ENCODE results near the gene ZEB2.

GRCh38 chr2:144469798-144470197, 50.1 kb downstream of the ZEB2 start:
- no peak for TF ChIP-seq EZH2 (IDR thresholded peaks at IDR 0.05; ENCODE audit: borderline replicate concordance, low read length)
- TF ChIP-seq, protein P1, sequence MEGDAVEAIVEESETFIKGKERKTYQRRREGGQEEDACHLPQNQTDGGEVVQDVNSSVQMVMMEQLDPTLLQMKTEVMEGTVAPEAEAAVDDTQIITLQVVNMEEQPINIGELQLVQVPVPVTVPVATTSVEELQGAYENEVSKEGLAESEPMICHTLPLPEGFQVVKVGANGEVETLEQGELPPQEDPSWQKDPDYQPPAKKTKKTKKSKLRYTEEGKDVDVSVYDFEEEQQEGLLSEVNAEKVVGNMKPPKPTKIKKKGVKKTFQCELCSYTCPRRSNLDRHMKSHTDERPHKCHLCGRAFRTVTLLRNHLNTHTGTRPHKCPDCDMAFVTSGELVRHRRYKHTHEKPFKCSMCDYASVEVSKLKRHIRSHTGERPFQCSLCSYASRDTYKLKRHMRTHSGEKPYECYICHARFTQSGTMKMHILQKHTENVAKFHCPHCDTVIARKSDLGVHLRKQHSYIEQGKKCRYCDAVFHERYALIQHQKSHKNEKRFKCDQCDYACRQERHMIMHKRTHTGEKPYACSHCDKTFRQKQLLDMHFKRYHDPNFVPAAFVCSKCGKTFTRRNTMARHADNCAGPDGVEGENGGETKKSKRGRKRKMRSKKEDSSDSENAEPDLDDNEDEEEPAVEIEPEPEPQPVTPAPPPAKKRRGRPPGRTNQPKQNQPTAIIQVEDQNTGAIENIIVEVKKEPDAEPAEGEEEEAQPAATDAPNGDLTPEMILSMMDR (IDR thresholded peaks at IDR 0.05; ENCODE audit: low read length), result no peak
